H9 (cell line): Measurements from ENCODE around the gene PLXNA4. TPM values are rescaled to one million over a fixed set of nuclear protein-coding genes. Genes with fewer than 3 reads are reported as not detected.

Source experiments
- DNase-seq: peaks from one replicate; pipeline ENCODE4 v3.0.0-alpha.2; 2017
- H2AFZ ChIP-seq: one replicate; pipeline ENCODE4 v1.6.1; 2013; ENCODE audit warnings: mild to moderate bottlenecking, low read length, control low read depth, moderate library complexity
- H2AK5ac ChIP-seq: 2 replicates; pipeline ENCODE4 v1.6.1; 2013; ENCODE audit warnings: low read length, control low read depth, mixed read lengths; ENCODE audit not compliant: insufficient read length
- H2BK120ac ChIP-seq: one replicate; pipeline ENCODE4 v1.6.1; 2013; ENCODE audit warnings: low read depth, mild to moderate bottlenecking, low read length, control low read depth, inconsistent platforms; ENCODE audit not compliant: poor library complexity, severe bottlenecking
- H2BK12ac ChIP-seq: 2 replicates; pipeline ENCODE4 v1.6.1; 2013; ENCODE audit warnings: low read length, control low read depth, mixed read lengths, low read depth; ENCODE audit not compliant: insufficient read length
- H2BK15ac ChIP-seq: 2 replicates; pipeline ENCODE4 v1.6.1; 2013; ENCODE audit warnings: low read depth, low read length, control low read depth
- H2BK20ac ChIP-seq: one replicate; pipeline ENCODE4 v1.6.1; 2013; ENCODE audit warnings: low read depth, mild to moderate bottlenecking, low read length, control low read depth, inconsistent platforms; ENCODE audit not compliant: poor library complexity, severe bottlenecking
- H2BK5ac ChIP-seq: 2 replicates; pipeline ENCODE4 v1.6.1; 2013; ENCODE audit warnings: low read length, control low read depth, mixed read lengths; ENCODE audit not compliant: insufficient read length
- H3K14ac ChIP-seq: 2 replicates; pipeline ENCODE4 v1.6.1; 2013; ENCODE audit warnings: low read length, control low read depth; ENCODE audit not compliant: insufficient read depth
- H3K18ac ChIP-seq: 2 replicates; pipeline ENCODE4 v1.6.1; 2013; ENCODE audit warnings: low read depth, mild to moderate bottlenecking, mixed read lengths, low read length, control low read depth; ENCODE audit not compliant: insufficient read length
- H3K23ac ChIP-seq: 2 replicates; pipeline ENCODE4 v1.6.1; 2013; ENCODE audit warnings: low read length, control low read depth, mixed read lengths, low read depth; ENCODE audit not compliant: insufficient read length
- H3K23me2 ChIP-seq: 2 replicates; pipeline ENCODE4 v1.6.1; 2013; ENCODE audit warnings: low read depth, mild to moderate bottlenecking, mixed read lengths, low read length, control low read depth; ENCODE audit not compliant: insufficient read length, poor library complexity, severe bottlenecking
- H3K27ac ChIP-seq: 2 replicates; pipeline ENCODE4 v1.5.1; 2013; ENCODE audit warnings: low read length, control low read depth, mixed read lengths, low read depth; ENCODE audit not compliant: insufficient read length
- H3K27me3 ChIP-seq: 2 replicates; pipeline ENCODE4 v1.6.1; 2013; ENCODE audit warnings: low read length, control low read depth, inconsistent platforms; ENCODE audit not compliant: insufficient read depth
- H3K4ac ChIP-seq: 2 replicates; pipeline ENCODE4 v1.6.1; 2013; ENCODE audit warnings: low read depth, mild to moderate bottlenecking, control low read depth, inconsistent platforms, low read length, moderate library complexity
- H3K4me1 ChIP-seq: 2 replicates; pipeline ENCODE4 v1.6.1; 2013; ENCODE audit warnings: low read length, control low read depth, inconsistent platforms; ENCODE audit not compliant: insufficient read depth
- H3K4me2 ChIP-seq: 2 replicates; pipeline ENCODE4 v1.6.1; 2013; ENCODE audit warnings: low read length, control low read depth, mixed read lengths; ENCODE audit not compliant: insufficient read length, insufficient read depth
- H3K56ac ChIP-seq: 2 replicates; pipeline ENCODE4 v1.6.1; 2013; ENCODE audit warnings: low read depth, mild to moderate bottlenecking, mixed read lengths, low read length, control low read depth; ENCODE audit not compliant: insufficient read length
- H3K79me1 ChIP-seq: 2 replicates; pipeline ENCODE4 v1.6.1; 2013; ENCODE audit warnings: low read depth, mild to moderate bottlenecking, moderate library complexity, low read length, control low read depth, inconsistent platforms; ENCODE audit not compliant: insufficient read depth, poor library complexity, severe bottlenecking
- H3K79me2 ChIP-seq: 2 replicates; pipeline ENCODE4 v1.6.1; 2013; ENCODE audit warnings: low read length, control low read depth, inconsistent platforms; ENCODE audit not compliant: insufficient read depth
- H3K9ac ChIP-seq: 2 replicates; pipeline ENCODE4 v1.6.1; 2013; ENCODE audit warnings: low read length, control low read depth, mixed read lengths; ENCODE audit not compliant: insufficient read length; ENCODE audit errors: extremely low read depth
- H3K9me3 ChIP-seq: one replicate; pipeline ENCODE4 v1.6.1; 2013; ENCODE audit warnings: low read depth, low read length, inconsistent platforms; ENCODE audit not compliant: control insufficient read depth
- H3T11ph ChIP-seq: one replicate; pipeline ENCODE4 v1.6.1; 2013; ENCODE audit warnings: mild to moderate bottlenecking, low read length, control low read depth, inconsistent platforms
- H4K20me1 ChIP-seq: one replicate; pipeline ENCODE4 v1.6.1; 2013; ENCODE audit not compliant: control insufficient read depth, insufficient read length, insufficient read depth
- H4K5ac ChIP-seq: 2 replicates; pipeline ENCODE4 v1.6.1; 2013; ENCODE audit warnings: low read depth, mild to moderate bottlenecking, mixed read lengths, low read length, control low read depth; ENCODE audit not compliant: insufficient read length
- H4K8ac ChIP-seq: replicated peaks from 2 replicates; pipeline ENCODE4 v1.6.1; 2013; ENCODE audit warnings: low read length, control low read depth, mixed read lengths, low read depth; ENCODE audit not compliant: insufficient read length
- H4K91ac ChIP-seq: 2 replicates; pipeline ENCODE4 v1.6.1; 2013; ENCODE audit warnings: low read depth, mild to moderate bottlenecking, moderate library complexity, mixed read lengths, low read length, control low read depth; ENCODE audit not compliant: insufficient read length
- H3K27ac Mint-ChIP-seq, 3 experiments: 2 replicates in 2 of 3; 3 replicates in 1 of 3; pipeline ENCODE4 v1.8.0; 2020 to 2021; ENCODE audit warnings: mixed read lengths in 3 of 3, mild to moderate bottlenecking in 1 of 3, moderate library complexity in 1 of 3
- H3K27me3 Mint-ChIP-seq: 2 replicates; pipeline ENCODE4 v1.8.0; 2021; ENCODE audit warnings: low read depth, mild to moderate bottlenecking, moderate library complexity, mixed read lengths
- H3K36me3 Mint-ChIP-seq, 3 experiments: 2 replicates in 2 of 3; 3 replicates in 1 of 3; pipeline ENCODE4 v1.8.0; 2020 to 2021; ENCODE audit warnings: low read depth in 3 of 3, mixed read lengths in 3 of 3; ENCODE audit not compliant: insufficient read depth in 1 of 3
- H3K4me1 Mint-ChIP-seq, 2 experiments: 2 replicates each; pipeline ENCODE4 v1.8.0; 2020; ENCODE audit warnings: mixed read lengths in 2 of 2
- H3K4me3 Mint-ChIP-seq, 2 experiments: 2 replicates in 1 of 2; 3 replicates in 1 of 2; pipeline ENCODE4 v1.8.0; 2020 to 2021; ENCODE audit warnings: mild to moderate bottlenecking in 2 of 2, mixed read lengths in 2 of 2, moderate library complexity in 1 of 2
- H3K9me3 Mint-ChIP-seq, 2 experiments: 2 replicates in 1 of 2; 3 replicates in 1 of 2; pipeline ENCODE4 v1.8.0; 2020; ENCODE audit warnings: mild to moderate bottlenecking in 2 of 2, mixed read lengths in 2 of 2, moderate library complexity in 1 of 2
- WGBS: extraction: QIAGEN DNeasy Blood & Tissue Kit; methylation state at CpG from one replicate; pipeline ENCODE4 v1.1.7; 2013; ENCODE audit warnings: missing lambda C conversion rate, low lambda C conversion rate, mixed read lengths; ENCODE audit not compliant: insufficient read length; ENCODE audit errors: extremely low coverage; 5-methylcytosine and 5-hydroxymethylcytosine counted together
- total RNA-seq: library from RNA; stranded (reverse); gene quantifications from 2 replicates; pipeline ENCODE4 v1.2.1, GENCODE V29; 2021
- TF ChIP-seq, protein P1 (sequence below): fragments of 200-600 bp; sonication (generic); conservative IDR thresholded peaks from 3 replicates; pipeline ENCODE4 v1.8.0; 2021; ENCODE audit warnings: antibody characterized with exemption, mild to moderate bottlenecking

Gene PLXNA4
- total RNA-seq, 1 experiment from 2014 or later, result 0.35 TPM

DNA sequence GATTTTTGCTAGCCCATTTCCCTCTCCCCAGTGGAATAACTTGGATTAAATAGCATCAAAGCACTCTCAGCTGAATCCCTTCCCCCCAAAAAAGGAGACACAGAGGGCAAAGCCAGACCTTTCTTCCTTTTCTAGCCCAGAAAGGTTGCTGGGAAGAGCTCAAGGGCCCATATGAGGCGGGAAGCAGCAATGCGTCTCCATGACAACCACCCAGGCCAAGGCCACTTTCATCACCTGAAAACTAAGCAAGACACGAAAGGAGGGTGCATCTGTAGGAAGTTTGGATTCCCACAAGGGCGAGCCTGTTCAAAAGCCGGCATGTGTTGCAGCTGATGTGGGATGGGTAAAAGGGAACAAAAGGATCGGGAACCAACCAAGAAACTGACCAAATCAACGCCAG, 229.1 kb downstream of the PLXNA4 start:
- Mint-ChIP-seq H3K4me3 (no peak overlapping the region), H3K4me1 (peaks cover 20% of the 10 kb centered on the region in 2 experiments), H3K9me3 (peaks cover 0 to 3% of the 10 kb centered on the region in 2 experiments; a peak in 1 of 5 replicates), H3K27me3 (peaks cover 6% of the 10 kb centered on the region), H3K27ac (no peak overlapping the region), H3K36me3 (no peaks in the 10 kb centered on the region)
- Histone ChIP-seq H2AFZ (no peak overlapping the region), H3T11ph (no peak overlapping the region), H3K23me2 (no peaks in the 10 kb centered on the region), H3K27ac (no peak overlapping the region), H4K91ac (no peak overlapping the region), H3K27me3 (no peaks in the 10 kb centered on the region), H3K4me1 (no peaks in the 10 kb centered on the region; the same call in 1 of the 2 replicates), H2BK12ac (no peak overlapping the region), H3K4ac (no peak overlapping the region), H3K79me1 (no peaks in the 10 kb centered on the region), H2BK5ac (no peak overlapping the region), H3K14ac (no peak overlapping the region), H3K56ac (no peak overlapping the region), H4K20me1 (no peaks in the 10 kb centered on the region), H2BK120ac (no peak overlapping the region), H4K5ac (no peak overlapping the region), H3K23ac (no peak overlapping the region), H3K79me2 (no peaks in the 10 kb centered on the region), H3K9ac (no peak overlapping the region), H2BK15ac (no peak overlapping the region), H3K9me3 (no peaks in the 10 kb centered on the region), H2AK5ac (no peak overlapping the region), H2BK20ac (no peak overlapping the region), H3K18ac (no peak overlapping the region), H4K8ac (no peak overlapping the region), H3K4me2 (no peak overlapping the region)
- WGBS, result no CpG with 5 or more reads among the region's 7 CpGs
- peak; percentile 45 for DNase-seq
- TF ChIP-seq, protein P1, sequence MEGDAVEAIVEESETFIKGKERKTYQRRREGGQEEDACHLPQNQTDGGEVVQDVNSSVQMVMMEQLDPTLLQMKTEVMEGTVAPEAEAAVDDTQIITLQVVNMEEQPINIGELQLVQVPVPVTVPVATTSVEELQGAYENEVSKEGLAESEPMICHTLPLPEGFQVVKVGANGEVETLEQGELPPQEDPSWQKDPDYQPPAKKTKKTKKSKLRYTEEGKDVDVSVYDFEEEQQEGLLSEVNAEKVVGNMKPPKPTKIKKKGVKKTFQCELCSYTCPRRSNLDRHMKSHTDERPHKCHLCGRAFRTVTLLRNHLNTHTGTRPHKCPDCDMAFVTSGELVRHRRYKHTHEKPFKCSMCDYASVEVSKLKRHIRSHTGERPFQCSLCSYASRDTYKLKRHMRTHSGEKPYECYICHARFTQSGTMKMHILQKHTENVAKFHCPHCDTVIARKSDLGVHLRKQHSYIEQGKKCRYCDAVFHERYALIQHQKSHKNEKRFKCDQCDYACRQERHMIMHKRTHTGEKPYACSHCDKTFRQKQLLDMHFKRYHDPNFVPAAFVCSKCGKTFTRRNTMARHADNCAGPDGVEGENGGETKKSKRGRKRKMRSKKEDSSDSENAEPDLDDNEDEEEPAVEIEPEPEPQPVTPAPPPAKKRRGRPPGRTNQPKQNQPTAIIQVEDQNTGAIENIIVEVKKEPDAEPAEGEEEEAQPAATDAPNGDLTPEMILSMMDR, result no peak
